ENCODE data around the gene SLAMF8. TPM values are rescaled to one million over a fixed set of nuclear protein-coding genes. Genes with fewer than 3 reads are reported as not detected.

SLAMF8 gene
- total RNA-seq, 6 experiments from 2014 or later: 0.09 to 0.99 (median 0.40) TPM

GRCh38 chr1:159831412-159832141 lies 4.9 kb downstream of the SLAMF8 start:
- Mint-ChIP-seq H3K27ac (no peak overlapping the region), H3K36me3 (ENCODE audit: low read depth) (no peaks in the 10 kb centered on the region), H3K4me3 (no peak overlapping the region), H3K4me1 (ENCODE audit: low read depth) (peaks cover 59% of the 10 kb centered on the region), H3K9me3 (no peaks in the 10 kb centered on the region), H3K27me3 (ENCODE audit: insufficient read depth) (peaks cover 2% of the 10 kb centered on the region)
- DNase-seq: no peak
- TF ChIP-seq CTCF (IDR thresholded peaks at IDR 0.05): no peak

- no peaks in the 10 kb centered on the region; the same call in none of the 2 replicates for H3K27me3 Mint-ChIP-seq (ENCODE audit: insufficient read depth)
Observed at GRCh38 chr1:159832309-159832708, 5.6 kb downstream of the SLAMF8 start.

GRCh38 chr1:159835356-159835755 lies 8.7 kb downstream of the SLAMF8 start:
- no peak overlapping the region for H3K4me3 Mint-ChIP-seq
- H3K36me3 Mint-ChIP-seq (ENCODE audit: low read depth): peaks cover 5% of the 10 kb centered on the region; the same call in 1 of the 2 replicates
- no peak overlapping the region for H3K27ac Mint-ChIP-seq
- H3K4me1 Mint-ChIP-seq (ENCODE audit: low read depth): peaks cover 58% of the 10 kb centered on the region
- no peak for DNase-seq
- H3K9me3 Mint-ChIP-seq: no peaks in the 10 kb centered on the region
- no peak for TF ChIP-seq CTCF (IDR thresholded peaks at IDR 0.05)
- no peaks in the 10 kb centered on the region for H3K27me3 Mint-ChIP-seq (ENCODE audit: insufficient read depth)

More at GRCh38 chr1:159832309-159832708, 5.6 kb downstream of the SLAMF8 start:
- H3K4me3 Mint-ChIP-seq: no peak overlapping the region
- no peak for DNase-seq
- H3K27ac Mint-ChIP-seq: no peak overlapping the region
- H3K4me1 Mint-ChIP-seq (ENCODE audit: low read depth): peaks cover 58% of the 10 kb centered on the region
- TF ChIP-seq CTCF (IDR thresholded peaks at IDR 0.05): no peak
- H3K36me3 Mint-ChIP-seq (ENCODE audit: low read depth): peaks cover 2% of the 10 kb centered on the region; the same call in 1 of the 2 replicates
- H3K9me3 Mint-ChIP-seq: no peaks in the 10 kb centered on the region

GRCh38 chr1:159835862-159836525 lies 9.3 kb downstream of the SLAMF8 start:
- Mint-ChIP-seq H3K9me3 (no peaks in the 10 kb centered on the region), H3K4me1 (ENCODE audit: low read depth) (peaks cover 56% of the 10 kb centered on the region), H3K27me3 (ENCODE audit: insufficient read depth) (no peaks in the 10 kb centered on the region), H3K36me3 (ENCODE audit: low read depth) (peaks cover 5% of the 10 kb centered on the region; the same call in 1 of the 2 replicates), H3K27ac (no peak overlapping the region), H3K4me3 (no peak overlapping the region)
- no peak for TF ChIP-seq CTCF (IDR thresholded peaks at IDR 0.05)
- no peak for DNase-seq

GRCh38 chr1:159838715-159839114 lies 12.0 kb downstream of the SLAMF8 start:
- H3K36me3 Mint-ChIP-seq (ENCODE audit: low read depth): peaks cover 5% of the 10 kb centered on the region; the same call in 1 of the 2 replicates
- no peak for DNase-seq
- H3K4me3 Mint-ChIP-seq: no peak overlapping the region
- TF ChIP-seq CTCF (IDR thresholded peaks at IDR 0.05): no peak
- no peaks in the 10 kb centered on the region for H3K27me3 Mint-ChIP-seq (ENCODE audit: insufficient read depth)
- H3K9me3 Mint-ChIP-seq: no peaks in the 10 kb centered on the region
- H3K27ac Mint-ChIP-seq: no peak overlapping the region
- peaks cover 56% of the 10 kb centered on the region for H3K4me1 Mint-ChIP-seq (ENCODE audit: low read depth)

Data from HFFc6 (cell line).